Uterus (tissue), 4 donors: ENCODE results near the gene TPD52L2. TPM values are rescaled to one million over a fixed set of nuclear protein-coding genes. Genes with fewer than 3 reads are reported as not detected.
"Not testable (repeated sequence)": the region's sequence is repeated elsewhere in the genome, so short reads cannot be mapped to it uniquely, and the experiment has no call there.

Experiments used
- DNase-seq, 2 donors: peaks; one replicate each; pipeline ENCODE4 v3.0.0-alpha.2; 2019 to 2020
- H3K27ac ChIP-seq, 2 donors: fragments of 200-600 bp; sonication (generic); 1 replicate in 1 of 2; 2 replicates in 1 of 2; pipeline ENCODE4 v1.5.1; 2016 to 2018
- H3K27me3 ChIP-seq, 2 donors: fragments of 200-600 bp; sonication (generic); one replicate each; pipeline ENCODE4 v1.5.1; 2018 to 2019; ENCODE audit warnings: control low read depth in 1 of 2
- H3K36me3 ChIP-seq, 2 donors: fragments of 200-600 bp; sonication (generic); one replicate each; pipeline ENCODE4 v1.5.1; 2019; ENCODE audit warnings: control low read depth in 1 of 2
- H3K4me1 ChIP-seq, 2 donors: fragments of 200-600 bp; sonication (generic); one replicate each; pipeline ENCODE4 v1.5.1; 2018 to 2019; ENCODE audit warnings: control low read depth in 1 of 2
- H3K4me3 ChIP-seq, 2 donors: fragments of 200-600 bp; sonication (generic); 1 replicate in 1 of 2; 2 replicates in 1 of 2; pipeline ENCODE4 v1.5.1; 2018 to 2019; ENCODE audit warnings: mild to moderate bottlenecking in 1 of 2
- H3K9me3 ChIP-seq, 2 donors: fragments of 200-600 bp; sonication (generic); one replicate each; pipeline ENCODE4 v1.5.1; 2019; ENCODE audit warnings: control low read depth in 1 of 2
- POLR2A ChIP-seq, 2 donors: fragments of 450-650 bp; IDR thresholded peaks; one replicate each; pipeline ENCODE4 v1.6.1; 2016; ENCODE audit warnings: antibody characterized with exemption in 2 of 2, mild to moderate bottlenecking in 1 of 2, moderate library complexity in 1 of 2
- intact Hi-C: fragments of 100-400 bp; cut with DNase I; formaldehyde crosslinking; loops from one replicate; pipeline ENCODE4 v1.15.1; 2023; ENCODE audit warnings: low total_unique reads
- total RNA-seq, 4 donors: library from RNA; depleted of rRNA in 3 of 4; stranded (reverse); fragments of >200 nt in 3 of 4; gene quantifications; one replicate each; pipeline versions ENCODE4 v1.1.0 to v1.2.4, GENCODE V29; 2014 to 2023
- TF ChIP-seq, protein P1 (sequence below), 4 experiments: fragments of 200-600 bp in 2 of 4; fragments of 450-650 bp in 2 of 4; sonication (generic) in 2 of 4; IDR thresholded peaks; one replicate each; pipeline ENCODE4 v1.5.1; 2016 to 2019; ENCODE audit warnings: antibody characterized with exemption in 4 of 4, mild to moderate bottlenecking in 2 of 4, moderate library complexity in 1 of 4
- donor health status: DM: yes; HTN: yes; CAD: no.

TPD52L2 gene
- total RNA-seq, 4 donors from 2014 or later = 44.1 to 77.8 (median 62.0) TPM

DNA sequence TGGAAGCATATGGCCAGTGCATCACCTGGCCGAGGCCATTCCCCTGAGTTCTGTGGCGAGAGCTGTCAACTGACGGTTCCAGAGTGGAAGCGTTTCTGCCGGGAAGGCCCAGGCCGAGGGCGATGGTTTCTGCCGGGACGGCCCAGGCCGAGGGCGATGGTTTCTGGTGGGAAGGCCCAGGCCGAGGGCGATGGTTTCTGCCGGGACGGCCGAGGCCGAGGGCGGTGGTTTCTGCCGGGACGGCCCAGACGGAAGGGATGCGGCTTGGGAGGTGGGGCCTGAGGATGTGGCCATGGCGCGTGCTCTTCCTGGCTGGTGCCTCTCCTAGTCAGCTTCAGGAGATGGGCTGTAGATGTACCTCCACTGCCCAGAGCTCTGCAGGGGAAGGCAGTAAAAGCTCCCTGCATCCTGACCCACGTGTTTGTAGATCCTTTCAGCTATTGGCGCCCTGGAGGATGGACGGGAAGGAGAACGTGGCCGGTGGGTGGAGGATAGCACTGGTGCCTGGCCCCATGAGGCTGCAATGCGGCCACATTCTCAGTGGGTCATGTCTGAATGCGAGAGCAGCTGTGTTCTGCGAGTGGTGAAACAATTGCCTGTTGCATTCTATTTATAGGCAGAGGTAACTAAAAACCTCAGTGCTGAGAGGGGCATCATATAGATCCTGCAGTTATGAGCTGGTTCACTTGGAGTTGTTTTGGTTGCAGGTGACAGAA, 12.8 kb downstream of the TPD52L2 start:
- intact Hi-C loops = no loop called here
- no peak for DNase-seq

DNA sequence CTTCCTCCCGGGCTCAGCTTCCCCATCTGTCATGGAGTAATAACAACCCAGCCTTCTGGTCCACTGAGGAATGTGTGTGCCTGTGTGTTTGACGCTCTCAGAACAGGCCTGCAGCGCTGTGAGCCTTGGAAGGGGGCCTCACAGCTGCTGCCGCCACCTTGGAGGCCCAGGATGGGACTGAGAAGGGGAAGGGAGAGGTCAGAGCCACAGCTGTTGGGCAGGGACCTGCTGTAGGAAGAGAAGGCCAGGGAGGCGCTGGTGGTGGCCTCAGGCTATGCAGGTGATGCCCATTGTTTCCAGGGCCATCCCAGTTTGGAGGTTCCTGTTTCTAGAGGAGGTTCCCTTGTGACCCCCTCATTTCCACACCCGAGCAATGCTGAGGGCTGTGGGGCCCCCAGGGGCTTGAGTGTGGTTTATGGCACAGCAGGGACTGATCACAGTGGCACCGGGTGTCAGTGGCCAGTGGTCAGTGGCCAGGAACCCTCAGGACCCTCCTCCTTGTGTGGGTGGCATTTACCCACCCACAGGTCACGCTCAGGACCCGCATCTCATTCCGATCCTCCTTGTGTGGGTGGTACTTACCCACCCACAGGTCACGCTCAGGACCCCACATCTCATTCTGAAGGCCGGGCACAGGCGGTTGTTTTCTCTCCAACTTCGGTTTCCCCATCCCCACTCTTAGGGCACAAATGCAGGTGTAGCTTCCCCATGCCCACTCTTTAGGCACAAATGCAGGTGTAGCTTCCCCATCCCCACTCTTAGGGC, 14.0 kb downstream of the TPD52L2 start:
- no peak for DNase-seq
- Histone ChIP-seq H3K27ac (no peak overlapping the region), H3K27me3 (no peaks in the 10 kb centered on the region), H3K4me1 (no peaks in the 10 kb centered on the region), H3K36me3 (no peaks in the 10 kb centered on the region), H3K9me3 (no peaks in the 10 kb centered on the region), H3K4me3 (no peak overlapping the region)
- intact Hi-C loops = no loop called here
- TF ChIP-seq POLR2A (IDR thresholded peaks at IDR 0.05) = no peak

More for the DNA sequence above, 12.8 kb downstream of the TPD52L2 start:
- no peaks in the 10 kb centered on the region for H3K4me1 ChIP-seq
- H3K9me3 ChIP-seq = no peaks in the 10 kb centered on the region
- TF ChIP-seq, protein P1, sequence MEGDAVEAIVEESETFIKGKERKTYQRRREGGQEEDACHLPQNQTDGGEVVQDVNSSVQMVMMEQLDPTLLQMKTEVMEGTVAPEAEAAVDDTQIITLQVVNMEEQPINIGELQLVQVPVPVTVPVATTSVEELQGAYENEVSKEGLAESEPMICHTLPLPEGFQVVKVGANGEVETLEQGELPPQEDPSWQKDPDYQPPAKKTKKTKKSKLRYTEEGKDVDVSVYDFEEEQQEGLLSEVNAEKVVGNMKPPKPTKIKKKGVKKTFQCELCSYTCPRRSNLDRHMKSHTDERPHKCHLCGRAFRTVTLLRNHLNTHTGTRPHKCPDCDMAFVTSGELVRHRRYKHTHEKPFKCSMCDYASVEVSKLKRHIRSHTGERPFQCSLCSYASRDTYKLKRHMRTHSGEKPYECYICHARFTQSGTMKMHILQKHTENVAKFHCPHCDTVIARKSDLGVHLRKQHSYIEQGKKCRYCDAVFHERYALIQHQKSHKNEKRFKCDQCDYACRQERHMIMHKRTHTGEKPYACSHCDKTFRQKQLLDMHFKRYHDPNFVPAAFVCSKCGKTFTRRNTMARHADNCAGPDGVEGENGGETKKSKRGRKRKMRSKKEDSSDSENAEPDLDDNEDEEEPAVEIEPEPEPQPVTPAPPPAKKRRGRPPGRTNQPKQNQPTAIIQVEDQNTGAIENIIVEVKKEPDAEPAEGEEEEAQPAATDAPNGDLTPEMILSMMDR (IDR thresholded peaks at IDR 0.05) = no peak
- no peak for TF ChIP-seq POLR2A (IDR thresholded peaks at IDR 0.05)
- H3K27ac ChIP-seq = no peak overlapping the region
- no peaks in the 10 kb centered on the region for H3K27me3 ChIP-seq
- H3K36me3 ChIP-seq = no peaks in the 10 kb centered on the region
- H3K4me3 ChIP-seq = no peak overlapping the region

DNA sequence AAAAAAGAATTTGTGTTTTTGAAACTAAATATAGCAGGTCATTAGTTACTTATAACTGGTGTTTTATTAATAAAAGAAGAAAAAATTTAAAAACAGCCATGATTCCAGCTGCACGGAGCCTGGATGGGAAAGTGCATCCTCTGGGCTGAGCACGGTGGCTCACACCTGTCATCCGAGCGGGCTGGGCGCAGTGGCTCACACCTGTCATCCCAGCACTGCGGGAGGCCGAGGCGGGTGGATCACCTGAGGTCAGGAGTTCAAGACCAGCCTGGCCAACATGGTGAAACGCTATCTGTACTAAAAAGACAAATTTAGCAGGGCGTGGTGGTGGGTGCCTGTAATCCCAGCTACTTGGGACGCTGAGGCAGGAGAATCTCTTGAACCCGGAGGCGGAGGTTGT, 15.8 kb downstream of the TPD52L2 start:
- H3K27me3 ChIP-seq, DNase-seq, H3K36me3 ChIP-seq: not testable (repeated sequence)

DNA sequence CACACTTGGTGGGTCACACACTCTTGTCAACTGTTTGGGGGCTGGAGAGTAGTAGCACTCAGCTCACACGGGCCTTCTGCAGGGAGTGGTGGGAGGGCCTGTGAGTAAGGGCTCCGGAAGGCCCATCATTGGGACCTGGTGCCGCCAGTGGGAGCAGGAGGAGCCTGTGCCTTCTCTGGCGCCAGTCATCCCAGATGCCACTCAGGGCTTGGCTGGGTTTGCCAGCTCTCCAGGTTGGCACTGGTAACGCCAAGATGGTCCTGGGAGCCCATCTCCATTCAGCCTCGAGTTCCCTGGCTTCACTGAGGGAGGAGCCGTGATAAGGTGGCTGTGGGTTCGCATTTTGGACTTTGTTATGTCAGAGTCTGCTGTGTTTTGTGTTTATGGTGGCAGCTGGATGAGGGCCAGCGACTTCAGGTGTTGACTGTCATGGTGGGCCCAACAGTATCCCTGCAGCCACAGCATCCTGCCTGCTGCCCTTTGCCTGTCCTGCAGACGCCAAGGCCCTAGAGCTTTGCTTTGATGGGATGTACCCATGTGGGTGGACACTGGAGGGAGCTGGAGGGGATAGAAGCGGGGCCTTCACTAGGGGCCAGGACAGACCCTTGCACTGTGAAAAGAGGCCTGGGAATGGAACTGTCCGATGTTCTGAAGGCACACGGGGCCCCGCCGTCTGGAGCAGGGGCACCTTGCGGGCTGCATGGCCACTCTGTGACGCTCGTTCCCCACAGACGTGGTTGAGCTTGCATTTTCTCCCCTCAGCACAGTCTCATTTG, 16.6 kb downstream of the TPD52L2 start:
- TF ChIP-seq POLR2A (IDR thresholded peaks at IDR 0.05) = no peak
- TF ChIP-seq, protein P1 (IDR thresholded peaks at IDR 0.05) = no peak
- no peak for DNase-seq
- Histone ChIP-seq H3K36me3 (no peaks in the 10 kb centered on the region), H3K4me3 (no peak overlapping the region), H3K27me3 (no peaks in the 10 kb centered on the region), H3K27ac (no peak overlapping the region), H3K9me3 (no peaks in the 10 kb centered on the region), H3K4me1 (no peaks in the 10 kb centered on the region)
- intact Hi-C loops = no loop called here

More for the DNA sequence above, 15.8 kb downstream of the TPD52L2 start:
- intact Hi-C loops, H3K9me3 ChIP-seq, H3K4me1 ChIP-seq, H3K4me3 ChIP-seq, H3K27ac ChIP-seq: not testable (repeated sequence)

DNA sequence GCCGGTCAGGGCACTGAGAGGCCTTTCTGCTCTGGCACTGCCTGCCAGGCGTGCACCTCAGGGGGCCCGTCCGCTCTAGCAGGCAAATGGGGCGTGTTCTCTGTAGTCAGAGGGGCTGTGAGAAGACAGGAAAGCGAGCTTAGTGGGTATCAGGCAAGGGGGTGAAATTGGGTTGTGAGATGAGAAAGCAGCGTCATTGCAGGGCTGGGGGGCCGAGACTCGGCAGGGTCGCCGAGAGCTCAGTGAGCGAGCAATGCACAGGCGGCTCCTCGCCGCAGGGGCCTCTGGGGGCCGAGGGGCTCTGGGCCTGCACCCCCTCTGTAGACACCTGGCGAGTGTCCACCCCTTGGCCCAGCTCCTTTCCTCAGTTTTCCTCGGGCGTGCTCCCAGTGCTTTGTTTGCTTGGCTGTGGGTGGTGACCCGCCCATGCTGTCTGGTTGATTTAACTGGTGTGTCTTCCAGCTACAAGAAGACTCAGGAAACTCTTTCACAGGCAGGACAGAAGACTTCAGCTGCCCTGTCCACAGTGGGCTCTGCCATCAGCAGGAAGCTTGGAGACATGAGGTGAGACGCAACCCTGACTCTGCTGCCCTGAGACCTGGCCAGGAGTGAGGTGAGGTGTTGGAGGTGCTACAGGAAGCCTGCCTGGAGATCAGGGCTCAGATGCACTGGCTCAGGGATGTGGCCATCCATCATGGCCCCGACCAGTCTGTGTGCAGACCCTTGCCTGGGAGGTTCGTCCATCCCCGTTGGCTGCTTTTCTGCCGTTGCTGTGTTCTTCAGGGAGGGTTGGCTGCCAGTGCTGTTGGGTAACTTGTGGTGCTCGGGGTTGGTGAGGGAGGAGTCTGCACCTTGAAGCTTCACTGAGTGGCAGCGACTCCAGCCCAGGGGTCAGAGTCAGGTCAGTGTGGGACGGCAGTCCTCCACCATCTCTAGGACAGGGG, 17.5 kb downstream of the TPD52L2 start:
- no peaks in the 10 kb centered on the region for H3K36me3 ChIP-seq
- no peak overlapping the region for H3K27ac ChIP-seq
- intact Hi-C loops = no loop called here
- H3K9me3 ChIP-seq = no peaks in the 10 kb centered on the region
- H3K4me1 ChIP-seq = no peaks in the 10 kb centered on the region
- no peaks in the 10 kb centered on the region for H3K27me3 ChIP-seq
- TF ChIP-seq, protein P1 (IDR thresholded peaks at IDR 0.05) = no peak
- no peak for TF ChIP-seq POLR2A (IDR thresholded peaks at IDR 0.05)
- no peak overlapping the region for H3K4me3 ChIP-seq
- DNase-seq = no peak
